ENCODE data around the gene FHIT.

Gene FHIT

DNA sequence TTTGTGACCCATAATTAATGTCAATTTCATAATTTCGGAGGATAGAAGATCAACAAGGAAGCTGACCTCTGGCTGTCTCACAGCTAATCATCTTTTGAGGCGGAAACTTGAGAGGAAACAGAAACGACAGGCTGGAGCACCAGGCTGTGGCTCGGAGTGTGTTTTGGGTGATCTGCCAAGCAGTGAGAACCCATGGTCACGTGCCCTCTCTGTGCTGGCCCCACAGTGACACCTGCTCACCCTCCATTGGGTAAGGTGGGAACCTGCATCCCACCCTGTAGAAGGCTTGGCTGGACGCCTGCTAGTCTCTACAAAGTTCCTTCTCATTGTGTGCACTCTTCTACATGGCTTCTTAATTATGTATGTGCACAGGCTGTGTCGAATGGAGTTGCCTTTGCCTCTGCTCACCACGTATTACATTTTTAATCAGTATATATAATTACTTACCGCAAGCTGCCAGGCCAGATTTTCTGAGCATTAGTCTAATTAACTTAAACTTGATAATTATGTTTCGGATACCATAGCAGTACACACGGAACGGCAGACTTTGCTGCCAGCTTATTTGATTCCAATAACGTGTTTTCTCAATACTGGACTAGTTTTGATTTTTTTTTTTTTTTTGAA, 1482.0 kb downstream of the FHIT start:
- no peak for DNase-seq

DNA sequence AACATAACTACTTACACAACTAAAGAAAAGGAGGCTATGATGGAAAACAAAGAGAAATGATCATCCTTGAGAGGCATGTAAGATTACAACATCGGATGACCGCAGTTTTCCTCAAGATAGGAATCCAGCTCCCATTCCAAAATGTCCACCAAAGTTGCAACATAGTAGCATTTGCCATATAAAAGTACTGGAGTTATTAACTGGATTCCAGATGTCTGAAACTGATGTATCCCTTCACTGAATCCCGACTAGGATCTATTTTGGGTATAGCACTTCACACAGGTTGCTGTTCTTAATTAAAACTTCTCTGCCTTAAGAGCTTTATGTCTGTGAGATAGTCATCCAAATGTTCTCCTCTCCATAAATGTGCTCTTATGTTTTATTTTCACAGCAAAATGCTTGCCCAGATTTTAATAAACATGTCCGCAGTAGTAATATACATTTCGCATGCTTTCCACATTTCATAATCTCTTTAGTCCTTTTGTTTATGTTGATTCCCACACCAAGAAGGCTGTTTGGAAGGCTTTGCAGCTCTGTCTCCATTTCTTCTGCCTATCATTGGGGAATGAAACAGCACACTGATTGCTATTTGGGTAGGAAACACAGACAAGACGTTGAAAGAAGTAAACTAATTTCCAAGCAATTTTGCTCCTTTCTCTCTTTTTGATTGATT, 1484.9 kb downstream of the FHIT start:
- DNase-seq: no peak

DNA sequence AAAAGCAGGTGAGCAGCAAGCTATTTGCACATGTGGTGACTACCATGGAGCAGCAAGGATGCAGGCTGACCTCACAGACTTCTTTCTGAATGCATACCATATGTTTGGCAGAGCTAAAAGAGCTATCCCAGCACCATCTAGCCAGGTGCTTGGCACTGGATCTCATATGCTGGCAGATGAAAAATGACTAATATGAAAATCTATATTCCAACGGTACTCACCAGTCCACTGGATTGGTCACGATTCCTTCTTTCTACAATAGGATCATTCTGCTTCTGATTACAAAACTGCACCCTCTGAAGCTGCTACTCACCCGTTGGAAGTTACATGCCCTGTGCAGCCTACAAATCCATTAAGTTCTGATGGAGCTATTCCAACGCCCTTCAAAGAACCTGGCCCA, 1487.1 kb downstream of the FHIT start:
- no peak for DNase-seq

DNA sequence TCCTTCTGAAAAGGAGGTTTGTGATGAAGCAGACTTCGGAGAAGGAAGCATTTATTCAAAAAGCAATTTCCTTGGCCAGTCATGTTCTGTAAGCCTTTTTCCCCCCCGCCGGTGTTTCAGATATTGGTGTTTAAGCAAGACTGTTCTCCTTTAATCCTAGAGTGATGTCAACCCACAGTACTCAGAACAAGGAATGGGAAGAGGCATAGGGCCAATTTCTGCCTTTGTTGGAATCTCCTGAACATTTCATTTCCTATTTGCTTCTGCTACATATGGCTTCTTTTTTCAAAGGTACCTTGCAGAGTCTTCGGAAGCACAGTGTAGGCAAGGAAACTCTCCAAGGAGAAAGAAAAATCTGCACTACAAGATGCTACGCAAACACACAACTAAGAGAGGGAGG, 1488.3 kb downstream of the FHIT start:
- DNase-seq: no peak

DNA sequence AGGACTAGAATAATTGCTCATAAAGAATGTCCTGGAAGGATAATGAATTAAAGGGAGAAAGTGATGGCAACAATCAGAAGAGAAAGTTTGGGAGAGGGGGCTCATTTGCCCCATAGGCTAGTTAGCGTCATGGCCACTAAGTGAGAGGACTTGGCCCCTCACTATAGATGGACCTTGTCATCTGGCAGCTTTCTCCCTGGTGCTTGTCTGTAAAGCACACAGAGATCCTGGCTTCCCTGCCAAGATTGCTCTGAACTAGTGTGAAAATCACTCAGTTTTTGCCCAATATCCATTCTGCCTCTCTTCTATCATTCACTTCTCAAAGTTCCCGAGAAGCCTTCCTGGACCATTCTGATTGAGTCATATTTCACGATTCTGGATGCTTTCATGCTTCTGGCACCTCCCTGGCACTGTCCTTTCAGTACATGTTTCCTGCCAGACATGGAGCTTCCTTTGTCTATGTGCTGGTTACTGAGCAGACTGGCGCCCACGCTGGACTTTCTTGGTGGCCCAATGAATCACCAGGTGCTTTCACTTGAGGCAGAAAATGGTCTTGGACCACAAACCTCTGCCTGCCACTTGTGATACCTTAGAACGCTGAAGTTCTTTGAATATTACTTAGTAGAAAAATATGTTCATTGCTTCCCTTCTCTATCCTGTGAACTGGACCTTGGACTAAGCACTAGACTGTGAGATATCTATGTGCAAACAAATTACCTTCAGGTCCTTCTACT, 1491.8 kb downstream of the FHIT start:
- no peak for DNase-seq

DNA sequence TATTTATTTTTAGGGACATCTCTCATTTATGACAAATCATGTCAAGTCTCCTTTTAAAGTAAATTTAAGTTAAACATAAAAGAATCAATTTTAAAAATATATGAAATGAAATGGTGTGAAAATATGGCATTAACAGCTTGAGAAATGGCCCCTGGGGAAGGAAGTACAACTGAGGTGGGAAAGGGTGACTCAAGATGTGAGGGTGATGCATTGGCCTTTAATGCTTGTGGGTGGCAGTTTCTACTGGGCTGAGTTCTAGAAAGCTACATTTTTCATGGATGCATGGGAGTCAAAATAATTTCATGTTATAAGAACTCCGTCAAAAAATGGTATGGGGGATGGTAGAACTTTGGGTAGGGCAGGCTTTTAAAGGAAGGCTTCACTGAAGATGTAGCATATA, 1492.6 kb downstream of the FHIT start:
- DNase-seq: no peak

DNA sequence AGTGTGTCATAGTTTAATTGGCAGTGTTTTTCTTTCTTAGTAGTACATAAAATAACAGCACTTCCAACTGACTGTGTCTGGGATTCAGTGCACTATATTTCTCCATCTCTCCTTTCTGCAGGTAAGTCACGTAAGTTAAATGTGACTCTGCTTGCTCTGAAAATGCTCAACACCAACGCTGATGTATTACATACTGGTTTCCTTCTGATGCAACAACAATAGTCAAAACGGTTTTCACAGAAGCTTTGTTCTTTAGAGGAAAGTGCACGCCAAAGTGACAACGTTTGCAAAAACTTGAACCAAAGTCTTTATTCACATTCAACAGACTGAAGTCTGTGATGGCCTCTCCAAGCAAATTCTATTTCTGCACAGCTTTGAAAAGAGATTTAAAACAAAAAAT, 1494.3 kb downstream of the FHIT start:
- DNase-seq: no peak

DNA sequence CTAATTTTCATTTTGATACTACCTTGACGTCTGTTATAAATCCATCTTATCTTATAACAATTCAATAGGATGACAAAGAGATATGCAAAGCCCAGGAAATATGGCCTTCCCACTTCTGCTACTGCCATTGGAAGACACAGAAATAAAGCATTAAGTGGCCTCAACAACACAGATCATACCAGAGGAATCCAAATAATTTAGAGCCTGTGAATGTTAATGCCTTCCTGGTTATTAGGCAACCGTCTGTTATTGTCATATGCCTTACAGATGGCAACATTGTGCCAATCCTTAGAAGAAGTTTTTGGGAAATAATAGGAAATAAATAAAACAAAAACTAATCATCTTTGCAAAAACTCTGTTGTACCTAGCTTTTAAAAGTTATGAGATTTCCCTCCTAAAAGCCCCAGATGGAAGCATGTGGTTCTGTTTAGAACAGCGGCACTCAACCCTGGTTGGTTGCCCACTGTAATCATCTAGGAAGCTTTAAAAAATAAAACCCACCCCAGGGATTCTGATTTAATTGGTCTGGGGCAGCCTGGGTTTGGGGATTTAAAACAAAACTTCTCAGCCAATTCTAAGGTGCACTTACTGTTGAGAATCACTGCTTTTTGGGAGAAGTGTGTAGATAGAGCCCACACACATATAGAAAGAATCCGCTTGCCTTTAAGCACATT, 1496.7 kb downstream of the FHIT start:
- DNase-seq: no peak

DNA sequence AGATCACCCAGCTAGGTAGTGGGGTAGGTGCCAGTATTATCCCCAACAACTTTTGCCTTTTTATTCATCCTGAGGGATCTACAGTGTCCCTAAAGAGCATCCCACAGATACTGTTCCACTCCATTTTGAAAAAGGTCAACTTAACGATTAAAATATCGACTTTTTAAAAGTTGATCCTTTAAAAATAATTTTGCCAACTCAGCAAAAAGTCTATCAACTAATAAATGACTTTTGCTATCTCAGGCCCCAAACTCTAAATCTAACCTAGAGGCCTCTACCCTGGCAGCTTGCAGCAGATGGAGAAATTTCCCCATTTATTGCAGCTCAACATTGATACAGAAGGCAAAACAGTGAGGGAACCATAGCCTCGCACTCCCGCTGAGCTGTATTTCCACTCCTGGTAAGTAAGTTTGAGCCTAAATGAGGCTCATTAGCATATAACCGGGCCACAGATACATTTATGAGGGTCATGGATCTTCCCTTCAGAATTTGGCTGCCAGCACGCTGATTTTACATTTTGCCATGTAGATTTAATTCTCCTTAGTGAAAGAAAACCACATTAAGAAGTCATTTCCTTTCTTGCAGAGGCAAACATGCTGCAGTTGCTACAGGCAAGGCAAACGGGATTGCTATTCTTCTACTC, 1497.3 kb downstream of the FHIT start:
- no peak for DNase-seq

DNA sequence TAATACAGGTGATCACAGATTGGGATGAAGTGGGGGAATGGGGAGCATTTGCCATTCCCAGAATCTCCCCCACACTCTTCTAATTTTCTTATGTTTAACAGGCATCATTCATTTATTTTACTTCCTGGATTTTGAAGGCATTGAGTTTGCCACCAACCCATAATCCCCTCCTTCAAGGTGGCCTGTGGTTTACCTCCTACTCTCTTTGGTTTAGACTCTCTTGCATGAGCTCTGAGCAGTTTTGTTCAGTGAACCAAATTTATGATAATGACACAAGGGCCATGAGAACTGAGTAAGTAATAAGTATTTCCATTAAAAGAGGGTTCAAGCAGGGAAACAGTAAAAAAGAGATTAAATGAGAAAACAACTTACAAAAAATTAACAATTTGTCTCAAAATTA, 1498.3 kb downstream of the FHIT start:
- DNase-seq: no peak

DNA sequence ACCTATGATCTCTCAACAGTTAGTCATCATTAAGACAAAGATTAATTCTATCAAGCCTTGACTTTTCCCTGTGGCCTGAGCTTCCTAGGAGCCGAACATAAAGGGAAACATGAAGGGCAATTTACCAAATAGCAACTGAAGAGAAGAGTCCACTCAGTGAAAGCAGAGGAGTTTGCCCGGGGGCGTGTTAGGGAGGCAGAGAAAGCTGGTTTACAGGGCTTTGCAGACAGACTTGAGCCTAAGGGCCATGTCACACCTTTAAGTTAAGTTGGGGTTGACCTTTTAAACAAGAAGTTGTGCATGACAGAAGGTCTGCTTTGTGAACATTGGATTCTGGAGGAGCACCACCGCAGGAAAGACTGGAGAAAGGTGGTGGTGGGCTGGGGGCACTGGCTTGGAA, 1499.6 kb downstream of the FHIT start:
- no peak for DNase-seq

DNA sequence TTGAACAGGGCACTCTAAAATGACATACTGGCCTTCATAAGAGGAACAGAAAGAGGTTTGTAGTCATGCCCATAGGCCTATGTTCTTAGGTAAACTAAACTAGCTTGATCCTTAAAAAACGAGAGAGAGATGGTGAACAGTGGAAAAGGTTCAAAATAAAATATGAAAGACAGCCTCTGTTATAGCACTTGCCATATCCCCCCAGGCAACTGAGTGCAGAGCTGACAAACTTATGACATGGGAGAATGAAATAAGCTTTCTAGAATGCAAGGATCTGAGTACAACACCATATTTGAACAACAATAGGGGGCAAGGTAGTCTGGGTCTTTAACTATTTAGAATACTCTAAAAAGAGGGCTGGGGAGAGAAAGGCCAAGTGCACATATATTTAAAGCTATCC, 1500.9 kb downstream of the FHIT start:
- DNase-seq: no peak

DNA sequence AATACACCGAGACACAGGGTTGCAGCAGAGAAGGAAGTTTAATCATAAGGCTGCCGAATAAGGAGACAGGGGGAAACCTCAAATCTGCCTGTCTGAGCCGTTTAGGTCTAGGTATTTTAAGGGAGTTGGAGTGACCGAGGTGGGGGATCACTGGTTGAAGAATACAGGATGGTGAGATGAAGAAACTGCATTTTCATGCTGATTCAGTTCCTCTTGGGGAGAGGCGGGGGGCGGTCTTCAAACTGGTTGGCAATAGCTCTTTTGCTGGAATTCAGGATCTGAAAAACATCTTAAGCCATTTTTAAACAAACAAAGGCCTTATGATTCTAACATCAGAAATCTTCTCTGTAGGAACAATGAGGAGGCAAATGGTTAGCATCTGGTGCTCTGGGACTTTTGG, 1502.0 kb downstream of the FHIT start:
- DNase-seq: no peak

DNA sequence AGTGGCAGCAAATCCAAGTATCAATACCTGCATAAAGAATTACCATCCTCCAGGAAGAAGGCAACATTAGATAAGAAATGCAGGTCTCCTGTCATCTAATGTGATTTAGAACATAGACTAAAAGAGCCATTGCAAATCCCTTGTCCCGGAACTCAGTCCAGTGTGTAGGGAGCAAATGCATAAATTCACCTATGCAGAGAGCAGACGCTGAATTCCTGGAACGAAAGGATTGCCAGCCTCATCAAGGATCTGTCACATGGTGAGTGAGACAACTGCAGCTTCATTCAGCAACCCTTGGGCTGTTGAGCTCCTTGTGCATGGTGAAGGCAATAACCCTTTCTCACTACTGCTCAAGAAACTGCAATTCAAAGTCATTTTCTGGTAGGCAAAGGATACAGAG, 1504.7 kb downstream of the FHIT start:
- DNase-seq: no peak

DNA sequence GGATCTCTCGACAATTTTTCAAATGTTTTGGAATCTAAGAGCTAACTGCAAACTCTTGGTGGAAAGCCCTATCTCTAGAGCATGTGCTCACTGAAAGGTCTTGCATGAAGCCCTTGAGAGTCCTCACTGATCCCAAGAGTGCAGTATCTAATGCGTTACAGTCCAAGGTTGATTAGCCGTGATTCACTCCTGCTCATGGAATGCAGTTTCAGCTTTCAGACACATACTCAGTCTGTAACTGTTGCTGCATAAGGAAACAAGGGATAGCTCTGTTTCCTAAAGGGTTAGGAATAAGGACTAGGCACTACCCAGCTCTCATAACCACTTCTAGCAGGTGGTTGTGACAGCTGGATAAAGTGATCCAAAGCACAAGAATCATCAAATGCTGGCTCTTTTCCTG, 1514.0 kb downstream of the FHIT start:
- no peak for DNase-seq

DNA sequence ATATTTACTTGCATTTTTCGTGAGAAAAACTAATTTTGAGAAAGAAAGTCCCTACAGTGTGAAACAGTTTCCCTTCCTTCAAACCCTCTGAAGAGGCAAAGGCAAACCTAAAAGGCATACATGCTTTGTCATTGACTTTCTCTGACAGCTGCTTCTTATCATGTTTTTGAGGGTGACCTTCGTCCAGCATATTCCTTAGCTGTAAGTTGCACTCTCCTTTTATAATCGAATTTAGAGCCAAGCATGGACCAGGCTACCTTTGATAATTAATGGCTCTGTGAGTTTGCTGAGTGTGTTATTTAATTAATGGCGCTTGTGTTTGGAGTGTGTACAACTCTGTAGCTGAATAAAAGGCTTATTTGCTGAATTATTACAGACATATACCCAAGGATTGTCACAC, 1517.2 kb downstream of the FHIT start:
- no peak for DNase-seq

DNA sequence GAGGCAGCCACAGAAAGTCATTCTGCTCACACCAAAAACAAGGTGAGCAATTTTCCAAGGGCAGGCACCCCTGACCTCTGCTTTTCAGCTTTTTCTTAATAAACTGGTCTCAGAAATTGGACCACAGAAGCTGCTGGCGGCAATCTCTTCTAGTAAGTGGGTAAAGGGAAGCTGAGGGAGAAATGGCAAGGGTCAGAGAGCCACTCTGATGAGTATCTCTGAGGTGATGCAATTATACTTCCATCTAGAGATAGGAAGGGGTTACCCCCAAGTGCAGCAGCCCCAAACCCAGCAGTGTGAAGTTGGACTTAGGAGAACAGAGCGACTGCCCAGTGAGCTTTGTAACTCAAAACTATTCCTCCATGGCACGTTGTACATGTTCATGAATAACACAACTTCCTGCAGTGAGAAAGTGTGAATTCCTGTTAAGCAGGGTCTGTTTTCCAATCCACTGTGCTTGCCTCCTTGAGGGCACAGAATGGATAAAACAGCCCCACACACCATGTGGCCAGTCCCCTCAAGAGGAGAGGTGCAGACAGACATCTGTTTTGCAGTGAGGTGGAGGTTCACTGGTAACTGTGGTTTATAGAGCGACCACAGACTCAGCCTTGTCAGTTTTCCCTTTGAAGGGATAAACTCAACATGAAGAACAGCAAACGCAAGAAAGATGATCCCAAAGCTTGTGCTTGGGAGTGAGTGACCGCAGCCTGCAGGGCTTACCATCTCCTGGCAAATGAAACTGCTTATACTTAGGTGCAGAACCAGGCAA, 1518.0 kb downstream of the FHIT start:
- DNase-seq: no peak

DNA sequence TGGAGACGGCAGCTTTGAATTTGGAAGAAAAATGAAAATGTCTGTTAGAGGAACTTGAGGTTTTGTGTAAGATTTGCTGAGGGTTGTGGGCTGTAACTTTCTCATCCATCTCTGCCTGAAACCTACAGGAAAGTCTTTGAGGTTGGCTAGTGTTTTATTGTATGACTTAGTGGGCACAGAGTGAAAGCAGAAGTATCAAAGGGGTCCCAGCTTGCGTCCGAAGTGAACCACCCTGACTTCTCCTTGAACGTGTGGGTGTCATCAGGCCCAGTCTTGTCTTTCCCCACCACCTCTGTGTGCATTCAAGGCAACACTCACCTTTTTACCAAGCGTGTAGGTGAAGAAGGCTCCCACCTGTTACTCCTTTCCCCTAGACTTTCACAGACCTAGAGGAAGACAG, 1519.3 kb downstream of the FHIT start:
- DNase-seq: no peak

DNA sequence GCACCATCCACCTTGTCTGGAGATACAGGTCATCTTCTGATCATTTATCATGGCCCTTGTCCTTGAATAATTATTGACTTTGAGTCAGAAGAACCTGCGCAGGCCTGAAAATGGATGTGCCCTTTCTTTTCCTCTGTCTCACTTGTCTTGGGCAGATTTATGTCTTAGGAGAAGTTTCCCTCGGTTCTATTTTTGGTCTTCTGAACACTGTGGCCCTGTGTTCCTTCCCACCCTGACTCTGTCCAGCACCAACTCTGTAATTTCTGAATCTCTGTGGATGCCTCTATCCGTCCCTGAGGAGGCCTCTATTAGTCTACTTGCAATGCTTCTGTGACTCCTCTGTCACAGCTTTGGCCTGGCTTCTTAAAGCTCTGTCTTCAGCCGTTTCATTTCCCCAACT, 1520.7 kb downstream of the FHIT start:
- no peak for DNase-seq

DNA sequence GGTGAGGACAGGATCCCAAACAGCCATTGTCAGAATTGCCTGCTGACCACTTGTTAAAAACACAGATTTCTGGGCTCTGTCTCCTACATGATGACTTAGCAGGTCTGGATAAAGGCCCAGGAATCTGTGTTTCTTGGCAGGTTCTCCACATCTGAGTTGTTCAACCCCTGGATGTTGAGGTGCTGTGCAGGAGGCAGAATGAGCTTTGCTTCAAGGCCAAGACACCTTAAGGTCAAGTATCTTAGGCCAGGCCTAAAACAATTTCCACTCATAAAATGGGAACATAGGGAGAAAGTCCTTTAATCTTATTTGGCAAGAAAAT, 1522.7 kb downstream of the FHIT start:
- no peak for DNase-seq

DNA sequence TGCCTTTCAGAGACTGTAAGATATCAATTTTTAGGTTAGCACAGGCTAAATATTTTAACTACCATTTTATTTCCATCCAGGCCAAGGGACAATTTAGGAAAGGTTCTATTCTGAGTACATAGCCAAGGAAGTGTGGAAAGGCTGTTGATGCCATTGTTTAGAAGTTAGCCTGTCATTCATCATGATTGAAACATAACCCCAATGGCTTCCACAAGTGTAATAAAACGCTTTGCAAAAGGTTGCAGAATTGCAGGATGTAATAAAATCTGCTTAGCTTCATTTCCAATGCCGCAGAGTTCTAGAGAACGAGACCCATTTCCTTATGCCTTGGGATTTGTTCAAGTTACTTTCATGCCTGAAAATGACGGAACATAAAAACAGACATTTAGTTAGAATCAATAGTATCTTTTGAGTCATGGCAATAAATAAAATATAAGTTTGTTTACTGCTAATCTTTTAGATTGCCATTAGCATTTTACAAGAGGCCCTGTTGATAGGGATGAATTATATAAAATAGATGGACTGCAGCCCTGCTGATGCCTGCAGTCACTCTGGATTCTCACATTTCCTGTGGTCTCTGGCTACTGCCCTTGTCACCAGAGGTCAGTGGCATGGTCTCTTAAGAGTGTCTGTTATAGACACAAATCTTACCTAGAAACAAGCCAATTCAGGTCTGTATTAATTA, 1523.2 kb downstream of the FHIT start:
- no peak for DNase-seq

DNA sequence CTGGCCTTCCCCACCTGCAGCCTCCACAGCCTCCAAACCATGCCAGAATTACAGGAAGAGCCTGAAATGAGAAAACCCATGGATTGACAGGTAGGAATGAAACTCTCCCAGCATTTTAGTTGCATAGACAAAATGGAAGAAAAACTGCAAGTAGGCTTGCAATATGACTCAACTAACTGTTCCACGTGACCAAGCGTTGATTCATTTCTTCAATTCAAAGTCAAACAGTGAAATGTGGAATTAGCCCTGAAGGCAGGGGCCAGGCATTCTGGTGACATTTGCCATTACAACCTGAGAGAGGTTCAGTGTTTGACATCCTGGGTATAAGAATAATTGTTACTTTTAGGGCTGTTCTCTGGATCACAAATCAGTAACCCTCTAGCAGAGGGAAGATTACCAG, 1525.0 kb downstream of the FHIT start:
- no peak for DNase-seq

Measured in NCI-H510A treated with DMSO at 0.1 percent for 48 hours (cell line).